SKM-1 (cell line): ENCODE measurements around the gene LIFR.
"Not testable (repeated sequence)": the region's sequence is repeated elsewhere in the genome, so short reads cannot be mapped to it uniquely, and the experiment has no call there.

Experiments
- DNase-seq: peaks from one replicate; lab custom pipeline; 2025; ENCODE audit not compliant: unreplicated experiment; lab: John Stamatoyannopoulos, UW

The LIFR gene, protein sequence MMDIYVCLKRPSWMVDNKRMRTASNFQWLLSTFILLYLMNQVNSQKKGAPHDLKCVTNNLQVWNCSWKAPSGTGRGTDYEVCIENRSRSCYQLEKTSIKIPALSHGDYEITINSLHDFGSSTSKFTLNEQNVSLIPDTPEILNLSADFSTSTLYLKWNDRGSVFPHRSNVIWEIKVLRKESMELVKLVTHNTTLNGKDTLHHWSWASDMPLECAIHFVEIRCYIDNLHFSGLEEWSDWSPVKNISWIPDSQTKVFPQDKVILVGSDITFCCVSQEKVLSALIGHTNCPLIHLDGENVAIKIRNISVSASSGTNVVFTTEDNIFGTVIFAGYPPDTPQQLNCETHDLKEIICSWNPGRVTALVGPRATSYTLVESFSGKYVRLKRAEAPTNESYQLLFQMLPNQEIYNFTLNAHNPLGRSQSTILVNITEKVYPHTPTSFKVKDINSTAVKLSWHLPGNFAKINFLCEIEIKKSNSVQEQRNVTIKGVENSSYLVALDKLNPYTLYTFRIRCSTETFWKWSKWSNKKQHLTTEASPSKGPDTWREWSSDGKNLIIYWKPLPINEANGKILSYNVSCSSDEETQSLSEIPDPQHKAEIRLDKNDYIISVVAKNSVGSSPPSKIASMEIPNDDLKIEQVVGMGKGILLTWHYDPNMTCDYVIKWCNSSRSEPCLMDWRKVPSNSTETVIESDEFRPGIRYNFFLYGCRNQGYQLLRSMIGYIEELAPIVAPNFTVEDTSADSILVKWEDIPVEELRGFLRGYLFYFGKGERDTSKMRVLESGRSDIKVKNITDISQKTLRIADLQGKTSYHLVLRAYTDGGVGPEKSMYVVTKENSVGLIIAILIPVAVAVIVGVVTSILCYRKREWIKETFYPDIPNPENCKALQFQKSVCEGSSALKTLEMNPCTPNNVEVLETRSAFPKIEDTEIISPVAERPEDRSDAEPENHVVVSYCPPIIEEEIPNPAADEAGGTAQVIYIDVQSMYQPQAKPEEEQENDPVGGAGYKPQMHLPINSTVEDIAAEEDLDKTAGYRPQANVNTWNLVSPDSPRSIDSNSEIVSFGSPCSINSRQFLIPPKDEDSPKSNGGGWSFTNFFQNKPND

GRCh38 chr5:38556599-38557307, at the start of gene LIFR:
TSS of gene LIFR (minus strand) at chr5:38556646. CDS start at chr5:38530647, 25,999 bp downstream.
- no peak for DNase-seq

DNA sequence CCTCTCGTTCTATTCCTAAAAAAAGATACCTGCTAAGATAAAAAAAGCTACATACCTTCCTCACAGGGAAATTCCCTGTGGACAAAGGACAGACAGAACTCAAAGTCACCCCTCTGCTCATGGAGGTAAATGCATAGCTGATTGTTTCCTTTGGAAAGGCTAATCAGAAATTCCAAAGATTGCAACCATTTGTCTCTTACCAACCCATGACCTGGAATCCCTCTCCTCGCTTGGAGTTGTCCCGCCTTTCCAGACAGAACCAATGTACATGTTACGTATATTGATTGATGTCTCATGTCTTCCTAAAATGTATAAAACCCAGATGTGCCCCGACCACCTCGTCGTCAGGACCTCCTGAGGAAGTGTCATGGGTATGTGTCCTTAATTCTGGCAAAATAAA, 49.2 kb upstream of the LIFR start:
- no peak for DNase-seq

DNA sequence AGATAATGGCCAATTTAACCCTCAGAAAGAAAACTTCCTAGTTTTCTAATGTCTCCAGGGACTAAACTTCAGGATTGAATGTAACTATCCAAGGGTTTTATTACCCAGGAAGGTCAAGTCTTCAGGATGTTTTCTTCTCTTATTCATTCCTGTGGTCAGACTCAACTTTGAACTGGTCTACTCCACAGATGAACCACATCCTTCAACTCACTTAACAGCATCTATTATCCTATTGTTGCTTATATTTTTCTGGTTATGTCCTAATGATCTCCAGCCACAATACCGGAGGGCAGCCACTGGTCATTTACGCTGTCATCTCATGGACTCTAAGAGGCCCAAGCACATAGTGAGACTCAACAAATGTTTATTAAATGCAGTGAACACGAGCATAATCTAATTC, 47.2 kb upstream of the LIFR start:
- DNase-seq, result no peak

DNA sequence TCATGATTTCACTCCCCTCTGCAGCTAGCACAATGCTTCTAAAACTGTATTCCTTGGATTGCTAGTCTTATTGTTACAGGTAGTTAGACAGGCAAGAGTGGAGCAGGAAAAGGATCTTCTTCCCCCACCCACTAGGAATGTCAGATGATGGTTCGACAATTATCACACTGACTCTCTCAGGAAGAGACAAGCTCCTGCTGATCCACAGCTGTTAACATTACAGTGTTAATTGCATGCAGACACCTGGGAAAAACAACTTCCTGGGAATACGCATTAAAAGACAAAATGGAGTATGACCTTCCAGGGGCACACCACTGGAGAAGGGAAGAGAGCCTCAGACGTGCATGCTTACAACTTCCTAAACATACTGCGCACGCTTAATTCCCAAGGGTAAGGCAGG, 46.2 kb upstream of the LIFR start:
- DNase-seq, result no peak

- no peak for DNase-seq
These were observed 45.4 kb upstream of the LIFR start for GRCh38 chr5:38601863-38602298.

- DNase-seq, result peak; percentile 14
These were observed 44.9 kb upstream of the LIFR start for GRCh38 chr5:38601133-38601862.

DNA sequence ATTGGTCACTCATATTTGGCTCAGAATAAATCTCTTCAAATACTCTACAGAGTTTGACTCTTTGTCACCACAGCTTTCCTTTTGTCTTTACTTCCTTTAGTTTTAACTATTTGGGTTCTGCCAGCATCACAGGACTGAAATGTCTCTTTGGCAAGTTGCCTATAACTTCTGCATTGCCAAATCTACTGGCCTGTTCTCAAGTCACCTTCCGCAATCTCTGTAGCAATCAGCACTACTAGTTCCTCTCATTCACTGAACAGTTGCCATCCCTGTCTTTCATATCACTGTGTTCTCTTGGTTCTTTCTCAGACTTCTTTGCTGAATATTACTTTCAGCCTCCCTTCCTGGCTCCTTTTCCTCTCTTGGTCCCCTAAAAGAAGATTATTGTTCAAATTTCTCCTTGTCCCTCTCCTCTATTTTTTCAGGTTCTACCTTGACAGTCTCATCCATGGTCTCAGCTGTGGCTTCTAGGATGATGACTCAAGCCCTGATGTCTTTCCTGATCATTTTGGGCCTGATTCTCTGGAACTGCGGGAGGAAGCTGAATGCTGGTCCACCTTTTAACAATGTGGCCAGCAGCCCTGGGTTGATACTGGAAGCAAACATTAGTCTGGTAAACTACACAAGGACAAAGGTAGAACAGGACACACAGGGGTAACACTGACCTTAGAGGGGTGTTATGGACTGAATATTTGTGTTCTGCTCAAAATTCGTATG, 44.0 kb upstream of the LIFR start:
- peak; percentile 85 for DNase-seq

DNA sequence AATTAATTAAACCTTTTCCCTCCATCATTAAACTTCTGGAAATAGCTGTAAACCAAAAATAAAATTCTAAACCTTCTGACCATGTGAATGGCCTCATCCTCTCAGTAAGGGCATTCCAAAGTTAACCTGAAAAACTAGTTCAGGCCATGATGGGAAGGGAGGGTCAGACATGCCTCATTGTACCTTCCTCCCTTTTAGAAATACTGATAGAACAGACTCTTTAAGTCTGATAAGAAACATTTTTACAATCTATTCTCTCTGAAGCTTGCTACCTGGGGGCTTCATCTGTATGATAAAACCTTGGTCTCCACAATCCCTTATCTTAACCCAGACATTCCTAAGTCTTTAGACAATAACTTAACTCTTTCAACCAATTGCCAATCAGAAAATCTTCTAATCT, 43.3 kb upstream of the LIFR start:
- DNase-seq, result not testable (repeated sequence)

DNA sequence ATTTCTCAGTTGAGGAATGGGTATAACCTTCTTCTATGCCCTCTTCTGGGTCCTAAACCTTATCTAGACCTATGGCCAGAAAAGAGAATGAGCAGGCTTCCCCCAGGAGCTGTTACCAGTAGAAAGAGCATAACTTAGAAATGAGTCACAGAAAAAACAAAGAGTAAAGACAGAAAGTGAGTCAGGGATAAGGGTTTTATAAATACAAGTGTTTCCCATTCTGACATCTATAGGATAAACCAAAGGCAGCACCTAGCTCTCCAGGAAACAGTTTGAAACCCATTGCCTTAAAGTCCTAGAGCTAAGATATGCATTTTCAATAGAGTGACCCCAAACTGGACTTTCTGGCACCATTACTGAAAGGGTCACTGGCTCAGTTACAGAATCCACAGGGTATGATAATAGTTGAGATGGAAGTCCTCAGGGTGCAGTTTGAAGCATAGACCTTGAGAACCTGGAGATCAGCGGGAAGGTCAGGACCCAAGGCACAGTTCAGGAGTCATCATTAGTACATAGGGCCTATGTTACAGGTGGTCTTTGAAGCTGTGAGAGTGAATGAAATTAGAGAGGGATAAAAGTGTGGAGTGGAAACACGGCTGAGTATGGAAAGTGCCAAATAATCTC, 42.7 kb upstream of the LIFR start:
- no peak for DNase-seq

- no peak for DNase-seq
These were observed 42.0 kb upstream of the LIFR start for GRCh38 chr5:38598296-38598993.

- no peak for DNase-seq
These were observed 40.5 kb upstream of the LIFR start for GRCh38 chr5:38596981-38597380.

DNA sequence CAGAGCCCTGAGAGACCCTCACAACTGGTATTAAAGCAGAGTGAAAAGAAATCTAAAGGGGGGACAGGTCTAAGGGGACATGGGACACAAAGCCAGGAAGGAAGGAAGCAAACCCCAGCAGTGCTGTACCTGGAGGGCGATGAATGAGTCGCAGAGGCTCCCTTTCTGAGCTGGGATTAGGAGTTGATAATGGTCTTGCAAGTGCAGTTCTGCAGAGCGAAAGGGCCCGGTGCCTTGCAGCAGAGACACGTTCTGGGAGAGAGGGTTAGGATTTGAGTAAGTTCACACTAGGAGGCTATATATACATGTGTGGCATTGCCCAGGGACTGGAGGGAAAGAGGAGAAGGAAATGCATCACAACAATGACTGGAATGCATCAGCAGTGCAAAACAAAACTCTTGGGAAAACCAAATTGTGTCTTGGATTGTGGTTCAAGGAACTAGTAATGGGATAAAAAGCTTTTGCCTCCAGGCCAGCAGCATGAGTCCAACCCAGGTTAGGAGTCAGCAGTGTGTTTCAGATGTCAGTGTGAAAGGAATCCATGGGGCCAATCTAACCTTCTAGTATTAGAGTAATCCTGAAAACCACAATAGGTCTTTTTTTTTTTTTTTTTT, 38.8 kb upstream of the LIFR start:
- no peak for DNase-seq

- no peak for DNase-seq
These were observed 37.5 kb upstream of the LIFR start for GRCh38 chr5:38593959-38594358.

- DNase-seq, result no peak
These were observed 35.0 kb upstream of the LIFR start for GRCh38 chr5:38591523-38591849.

DNA sequence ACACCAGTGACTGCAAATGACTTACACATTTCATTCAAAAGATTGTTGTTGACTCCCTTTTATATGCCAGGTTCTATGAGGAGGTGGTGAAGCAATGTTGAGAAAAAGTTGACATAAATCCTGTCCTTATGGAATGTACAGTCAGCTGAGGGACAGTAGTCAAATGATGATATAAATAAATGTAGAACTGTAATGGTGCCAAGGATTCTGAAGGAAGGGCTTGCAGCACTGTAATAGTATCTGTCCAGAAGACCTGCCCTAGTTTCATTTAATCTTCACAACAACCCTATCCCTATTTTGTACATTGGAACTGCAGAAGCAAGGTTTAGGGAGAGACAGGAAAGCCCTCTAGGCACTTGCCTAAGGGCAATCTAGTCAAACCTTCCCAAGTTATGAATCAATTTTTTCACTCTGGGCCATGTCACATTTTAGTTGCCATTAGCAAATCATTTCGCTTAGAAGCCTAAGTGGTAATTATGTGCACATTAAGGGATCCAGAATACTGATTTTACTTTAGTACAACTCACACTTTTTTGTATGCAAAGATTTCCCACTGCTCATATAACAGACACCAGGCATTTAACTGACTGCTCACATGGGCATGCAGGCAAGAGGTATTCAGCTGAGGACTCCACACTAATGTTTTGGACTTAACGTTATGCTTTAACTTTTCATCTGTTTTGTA, 34.5 kb upstream of the LIFR start:
- DNase-seq, result no peak

- no peak for DNase-seq
These were observed 33.2 kb upstream of the LIFR start for GRCh38 chr5:38589629-38590028.

- no peak for DNase-seq
These were observed 29.4 kb upstream of the LIFR start for GRCh38 chr5:38585816-38586215.

- no peak for DNase-seq
These were observed 27.1 kb upstream of the LIFR start for GRCh38 chr5:38583500-38583899.
